ENCODE measurements around the gene TSPAN4. TPM values are rescaled to one million over a fixed set of nuclear protein-coding genes. Genes with fewer than 3 reads are reported as not detected.

Gene TSPAN4
- total and polyA plus RNA-seq, 2 of the 13 experiments (the other 11 are each of a cell fraction or from before 2014, with no cell fraction given): 31.7 to 68.3 TPM

GRCh38 chr11:830295-831117 lies 12.1 kb upstream of the TSPAN4 start (continued):
- TF ChIP-seq AHDC1 (CRISPR knock-in tag; IDR thresholded peaks at IDR 0.05; ENCODE audit: borderline replicate concordance) (0 out of 2 replicates have a peak, but pooled peaks have one; percentile 16), ZSCAN21 (CRISPR knock-in tag; IDR thresholded peaks at IDR 0.05; ENCODE audit: borderline replicate concordance) (peak; percentile 74; the same call in 1 of the 2 replicates), MAF1 (CRISPR knock-in tag; IDR thresholded peaks at IDR 0.05; ENCODE audit: borderline replicate concordance) (no peak), KDM2A (CRISPR knock-in tag; IDR thresholded peaks at IDR 0.05; ENCODE audit: borderline replicate concordance, low read depth) (peak; percentile 81; the same call in 1 of the 2 replicates), ZNF556 (CRISPR knock-in tag; IDR thresholded peaks at IDR 0.05; ENCODE audit: borderline replicate concordance) (no peak), ZNF710 (CRISPR knock-in tag; IDR thresholded peaks at IDR 0.05; ENCODE audit: borderline replicate concordance) (no peak), PHF21A (CRISPR knock-in tag; IDR thresholded peaks at IDR 0.05) (peak; percentile 18; the same call in 1 of the 2 replicates), NCOA1 (CRISPR knock-in tag; IDR thresholded peaks at IDR 0.05) (0 out of 2 replicates have a peak, but pooled peaks have one; percentile 22), HOXA7 (CRISPR knock-in tag; IDR thresholded peaks at IDR 0.05) (no peak), TMF1 (CRISPR knock-in tag; IDR thresholded peaks at IDR 0.05; ENCODE audit: low read depth) (peak; percentile 59; the same call in 1 of the 2 replicates), HOXA5 (CRISPR knock-in tag; IDR thresholded peaks at IDR 0.05) (peak; percentile 23; the same call in 1 of the 2 replicates), KLF6 (CRISPR knock-in tag; IDR thresholded peaks at IDR 0.05) (no peak), SP4 (CRISPR knock-in tag; IDR thresholded peaks at IDR 0.05) (peak; percentile 56; the same call in 1 of the 2 replicates), POLR2G (IDR thresholded peaks at IDR 0.05; ENCODE audit: low read depth, low read length) (peak; percentile 59), ZNF704 (CRISPR knock-in tag; IDR thresholded peaks at IDR 0.05; ENCODE audit: borderline replicate concordance) (0 out of 2 replicates have a peak, but pooled peaks have one; percentile 8), TEAD3 (CRISPR knock-in tag; optimal IDR thresholded peaks at IDR 0.05; ENCODE audit: borderline replicate concordance) (peak; percentile 11), CBX1 (IDR thresholded peaks at IDR 0.05; ENCODE audit: low read depth) (peak; percentile 66), TAF1 (CRISPR knock-in tag; IDR thresholded peaks at IDR 0.05) (0 out of 2 replicates have a peak, but pooled peaks have one; percentile 27), SOX6 (IDR thresholded peaks at IDR 0.05) (no peak), SOX6 (CRISPR knock-in tag; IDR thresholded peaks at IDR 0.05) (no peak), REL (CRISPR knock-in tag; conservative IDR thresholded peaks at IDR 0.05) (no peak)
